CD4-positive, CD25-positive, alpha-beta regulatory T cell (primary cell): ENCODE results near the gene RAB42. TPM values are rescaled to one million over a fixed set of nuclear protein-coding genes. Genes with fewer than 3 reads are reported as not detected.
"Not testable (repeated sequence)": the region's sequence is repeated elsewhere in the genome, so short reads cannot be mapped to it uniquely, and the experiment has no call there.

Experiments used
- ATAC-seq, 2 donors: fragments of 150-1000 bp; cut with Tn5 transposase; one replicate each; pipeline ENCODE4 v1.10.0; 2021; ENCODE audit warnings: low read depth in 2 of 2, moderate number of reproducible peaks in 2 of 2, moderate library complexity in 1 of 2
- DNase-seq, 3 donors: peaks; one replicate each; pipeline versions ENCODE4 v3.0.0 to v3.0.0-alpha.2; 2012 to 2022; ENCODE audit warnings: mixed read lengths in 1 of 3
- H3K27ac ChIP-seq: one replicate; pipeline ENCODE4 v1.7.0; 2013; ENCODE audit warnings: mild to moderate bottlenecking, low read length; ENCODE audit not compliant: insufficient read depth, poor library complexity, severe bottlenecking
- H3K27me3 ChIP-seq: one replicate; pipeline ENCODE4 v1.7.0; 2013; ENCODE audit warnings: low read length; ENCODE audit not compliant: control insufficient read depth, insufficient read depth
- H3K36me3 ChIP-seq: one replicate; pipeline ENCODE4 v1.7.0; 2013; ENCODE audit warnings: mild to moderate bottlenecking, low read length, moderate library complexity; ENCODE audit not compliant: control insufficient read depth, insufficient read depth
- H3K4me1 ChIP-seq: 2 replicates; pipeline ENCODE4 v1.7.0; 2013; ENCODE audit warnings: mild to moderate bottlenecking, low read length; ENCODE audit not compliant: insufficient read depth, control insufficient read depth, poor library complexity, severe bottlenecking
- H3K4me3 ChIP-seq: one replicate; pipeline ENCODE4 v1.7.0; 2013; ENCODE audit warnings: low read depth, mild to moderate bottlenecking, low read length, moderate library complexity
- H3K9me3 ChIP-seq, 2 experiments: 1 replicate in 1 of 2; 2 replicates in 1 of 2; pipeline ENCODE4 v1.7.0; 2013; ENCODE audit warnings: low read length in 2 of 2, mild to moderate bottlenecking in 1 of 2, moderate library complexity in 1 of 2; ENCODE audit not compliant: control insufficient read depth in 2 of 2
- H3K27ac Mint-ChIP-seq, 3 donors: one replicate each; pipeline ENCODE4 v1.8.0; 2020 to 2022; ENCODE audit warnings: mild to moderate bottlenecking in 3 of 3, mixed read lengths in 3 of 3, moderate library complexity in 2 of 3
- H3K27me3 Mint-ChIP-seq: one replicate; pipeline ENCODE4 v1.8.0; 2022; ENCODE audit warnings: mild to moderate bottlenecking, mixed read lengths
- H3K36me3 Mint-ChIP-seq: one replicate; pipeline ENCODE4 v1.8.0; 2020; ENCODE audit warnings: mixed read lengths
- H3K4me1 Mint-ChIP-seq, 4 donors: one replicate each; pipeline ENCODE4 v1.8.0; 2020 to 2022; ENCODE audit warnings: mixed read lengths in 4 of 4, mild to moderate bottlenecking in 1 of 4
- H3K4me3 Mint-ChIP-seq, 4 donors: one replicate each; pipeline ENCODE4 v1.8.0; 2020 to 2022; ENCODE audit warnings: mild to moderate bottlenecking in 4 of 4, mixed read lengths in 4 of 4, moderate library complexity in 3 of 4
- H3K9me3 Mint-ChIP-seq, 7 donors: one replicate each; pipeline ENCODE4 v1.8.0; 2020 to 2022; ENCODE audit warnings: mixed read lengths in 7 of 7, mild to moderate bottlenecking in 3 of 7, moderate library complexity in 2 of 7
- polyA plus RNA-seq, 4 donors: library from polyadenylated mRNA; unstranded; fragments of 300-500 nt; fragmentation: Illumina TruSeq; gene quantifications; one replicate each; pipeline ENCODE4 v1.2.3, GENCODE V29; 2021
- total RNA-seq: library from RNA; stranded (reverse); gene quantifications from one replicate; pipeline ENCODE4 v1.2.3, GENCODE V29; 2022

RAB42 gene
- total and polyA plus RNA-seq, 5 donors from 2014 or later = not detected

- DNase-seq (no peak), ATAC-seq (no peak)
- Histone ChIP-seq H3K27ac (no peak overlapping the region), H3K9me3 (no peaks in the 10 kb centered on the region), H3K27me3 (no peaks in the 10 kb centered on the region), H3K4me3 (no peak overlapping the region), H3K36me3 (peaks cover 71% of the 10 kb centered on the region), H3K4me1 (no peaks in the 10 kb centered on the region)
- Mint-ChIP-seq H3K27ac (no peak overlapping the region), H3K9me3 (peaks cover 0 to 1% (median 0%) of the 10 kb centered on the region in 7 donors), H3K4me3 (no peak overlapping the region), H3K27me3 (no peaks in the 10 kb centered on the region), H3K36me3 (peaks cover 30% of the 10 kb centered on the region), H3K4me1 (peaks cover 0 to 2% (median 0%) of the 10 kb centered on the region in 4 donors)
Measured at GRCh38 chr1:28565040-28565439, 27.0 kb upstream of the RAB42 start.

GRCh38 chr1:28565726-28566125, 26.3 kb upstream of the RAB42 start:
- Mint-ChIP-seq H3K4me3 (no peak overlapping the region), H3K36me3 (peaks cover 30% of the 10 kb centered on the region), H3K27me3 (no peaks in the 10 kb centered on the region), H3K9me3 (peaks cover 0 to 1% (median 0%) of the 10 kb centered on the region in 7 donors), H3K27ac (no peak overlapping the region), H3K4me1 (peaks cover 0 to 2% (median 0%) of the 10 kb centered on the region in 4 donors)
- Histone ChIP-seq H3K36me3 (peaks cover 70% of the 10 kb centered on the region), H3K27ac (no peak overlapping the region), H3K9me3 (no peaks in the 10 kb centered on the region), H3K4me3 (no peak overlapping the region), H3K4me1 (no peaks in the 10 kb centered on the region), H3K27me3 (no peaks in the 10 kb centered on the region)
- DNase-seq (no peak), ATAC-seq (no peak)

GRCh38 chr1:28566931-28567330, 25.1 kb upstream of the RAB42 start:
- no peak overlapping the region for H3K4me3 ChIP-seq
- Mint-ChIP-seq H3K4me1 (no peaks in the 10 kb centered on the region), H3K27ac (peak overlapping the region in 2 of 3 donors; percentile 8 to 53), H3K27me3 (no peaks in the 10 kb centered on the region), H3K36me3 (peaks cover 29% of the 10 kb centered on the region), H3K4me3 (no peak overlapping the region), H3K9me3 (peaks cover 0 to 1% (median 0%) of the 10 kb centered on the region in 7 donors)
- peaks cover 71% of the 10 kb centered on the region for H3K36me3 ChIP-seq
- no peaks in the 10 kb centered on the region for H3K9me3 ChIP-seq
- DNase-seq (no peak), ATAC-seq (no peak)
- H3K27ac ChIP-seq = no peak overlapping the region
- no peaks in the 10 kb centered on the region for H3K4me1 ChIP-seq
- H3K27me3 ChIP-seq = no peaks in the 10 kb centered on the region

- ATAC-seq = no peak
- H3K4me1 Mint-ChIP-seq = peaks cover 0 to 2% (median 0%) of the 10 kb centered on the region in 4 donors
- no peak for DNase-seq
- H3K9me3 Mint-ChIP-seq = peaks cover 0 to 1% (median 0%) of the 10 kb centered on the region in 7 donors
- Histone ChIP-seq H3K27me3 (no peaks in the 10 kb centered on the region), H3K9me3 (no peaks in the 10 kb centered on the region), H3K27ac (no peak overlapping the region), H3K4me1 (no peaks in the 10 kb centered on the region), H3K36me3 (peaks cover 57% of the 10 kb centered on the region), H3K4me3 (no peak overlapping the region)
- H3K4me3 Mint-ChIP-seq = no peak overlapping the region
- peak overlapping the region in 1 of 3 donors; percentile 47 for H3K27ac Mint-ChIP-seq
- no peaks in the 10 kb centered on the region for H3K27me3 Mint-ChIP-seq
- H3K36me3 Mint-ChIP-seq = peaks cover 22% of the 10 kb centered on the region
Measured at GRCh38 chr1:28571911-28572310, 20.2 kb upstream of the RAB42 start.

- not testable (repeated sequence) for H3K9me3 Mint-ChIP-seq, H3K4me1 Mint-ChIP-seq, H3K27ac Mint-ChIP-seq, H3K4me1 ChIP-seq, H3K9me3 ChIP-seq, H3K27ac ChIP-seq, ATAC-seq, H3K4me3 Mint-ChIP-seq, H3K27me3 ChIP-seq, H3K4me3 ChIP-seq, H3K27me3 Mint-ChIP-seq, DNase-seq
- peaks cover 57% of the 10 kb centered on the region for H3K36me3 ChIP-seq
- H3K36me3 Mint-ChIP-seq = peaks cover 18% of the 10 kb centered on the region
Measured at GRCh38 chr1:28572891-28573290, 19.2 kb upstream of the RAB42 start.

GRCh38 chr1:28573564-28573963, 18.5 kb upstream of the RAB42 start:
- Histone ChIP-seq H3K9me3 (no peaks in the 10 kb centered on the region), H3K27me3 (no peaks in the 10 kb centered on the region), H3K4me1 (no peaks in the 10 kb centered on the region), H3K36me3 (peaks cover 57% of the 10 kb centered on the region), H3K4me3 (no peak overlapping the region), H3K27ac (no peak overlapping the region)
- H3K27ac Mint-ChIP-seq = no peak overlapping the region
- H3K36me3 Mint-ChIP-seq = peaks cover 18% of the 10 kb centered on the region
- H3K4me1 Mint-ChIP-seq = peaks cover 0 to 12% (median 10%) of the 10 kb centered on the region in 4 donors
- no peaks in the 10 kb centered on the region for H3K9me3 Mint-ChIP-seq
- H3K27me3 Mint-ChIP-seq = no peaks in the 10 kb centered on the region
- ATAC-seq (no peak), DNase-seq (no peak)
- no peak overlapping the region for H3K4me3 Mint-ChIP-seq

GRCh38 chr1:28577052-28577678, 14.9 kb upstream of the RAB42 start:
- Mint-ChIP-seq H3K27ac (peak overlapping the region in 2 of 3 donors; percentile 11 to 20), H3K36me3 (peaks cover 27% of the 10 kb centered on the region), H3K4me3 (peak overlapping the region in 1 of 4 donors; percentile 73), H3K27me3 (no peaks in the 10 kb centered on the region), H3K9me3 (no peaks in the 10 kb centered on the region), H3K4me1 (peaks cover 6 to 36% (median 32%) of the 10 kb centered on the region in 4 donors)
- ATAC-seq = no peak
- DNase-seq = no peak
- Histone ChIP-seq H3K27ac (no peak overlapping the region), H3K4me1 (peaks cover 22% of the 10 kb centered on the region), H3K27me3 (no peaks in the 10 kb centered on the region), H3K36me3 (peaks cover 48% of the 10 kb centered on the region), H3K4me3 (no peak overlapping the region), H3K9me3 (no peaks in the 10 kb centered on the region)
